Cardiac fibroblast (primary cell): ENCODE results near the gene MACROD2.
"Not testable (repeated sequence)": the region's sequence is repeated elsewhere in the genome, so short reads cannot be mapped to it uniquely, and the experiment has no call there.

Experiments
- DNase-seq, 2 donors: peaks; one replicate each; pipeline versions ENCODE4 v3.0.0 to v3.0.0-alpha.2; 2010; ENCODE audit warnings: low read depth in 2 of 2
- H3K4me3 ChIP-seq, 2 donors: replicated peaks in 1 of 2; 1 replicate in 1 of 2; 2 replicates in 1 of 2; pipeline ENCODE4 v1.5.1; 2011; ENCODE audit warnings: low read depth in 2 of 2, low read length in 2 of 2, mild to moderate bottlenecking in 2 of 2, moderate library complexity in 1 of 2
- CTCF ChIP-seq: IDR thresholded peaks from one replicate; pipeline ENCODE4 v1.5.1; 2011; ENCODE audit warnings: low read depth, mild to moderate bottlenecking, low read length, inconsistent platforms

The MACROD2 gene

GRCh38 chr20:13991311-13991710, 4.0 kb upstream of the MACROD2 start:
- no peak for DNase-seq
- no peak for TF ChIP-seq CTCF
- no peak overlapping the region for H3K4me3 ChIP-seq

DNA sequence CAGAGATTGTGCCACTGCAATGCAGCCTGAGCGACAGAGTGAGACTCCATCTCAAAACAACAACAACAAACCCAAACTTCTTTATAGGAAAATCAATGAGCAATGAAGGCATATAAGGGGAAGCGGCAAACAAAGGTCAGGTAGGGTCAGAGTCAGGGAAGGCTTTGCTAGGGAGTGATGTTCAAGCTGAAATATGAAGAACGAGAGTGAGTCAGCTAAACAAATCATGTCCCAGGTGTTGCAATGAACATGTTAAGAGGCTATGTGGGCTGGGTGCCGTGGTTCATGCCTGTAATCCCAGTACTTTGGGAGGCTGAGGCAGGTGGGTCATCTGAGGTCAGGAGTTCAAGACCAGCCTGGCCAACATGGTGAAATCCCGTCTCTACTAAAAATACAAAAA, 3.4 kb upstream of the MACROD2 start:
- DNase-seq = not testable (repeated sequence)

GRCh38 chr20:13995841-13996240, 525 bp downstream of the MACROD2 start:
- peak overlapping the region; percentile 48 for H3K4me3 ChIP-seq
- no peak for TF ChIP-seq CTCF
- DNase-seq = no peak

More for the DNA sequence above, 3.4 kb upstream of the MACROD2 start:
- H3K4me3 ChIP-seq = not testable (repeated sequence)

DNA sequence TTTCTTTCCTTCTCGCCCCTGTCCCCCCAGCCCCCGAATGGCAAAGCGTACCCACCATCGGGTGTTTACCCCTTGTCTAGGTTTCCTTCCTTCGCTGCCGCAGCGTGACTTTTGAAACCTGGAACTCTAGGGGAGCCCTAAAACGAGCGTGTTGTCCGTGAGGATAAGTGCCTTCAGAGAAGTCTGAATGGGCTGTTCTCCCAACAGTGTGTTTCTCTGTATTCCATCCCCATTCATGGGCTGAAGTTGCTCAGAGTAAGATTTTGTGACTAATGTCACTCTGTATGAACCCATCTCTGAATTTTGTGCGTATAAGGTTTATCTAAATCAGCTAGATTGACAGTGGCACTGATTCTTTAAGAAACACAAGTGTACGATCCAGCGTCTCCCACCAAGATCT, 949 bp downstream of the MACROD2 start:
- H3K4me3 ChIP-seq = no peak overlapping the region
- no peak for TF ChIP-seq CTCF
- DNase-seq = no peak

DNA sequence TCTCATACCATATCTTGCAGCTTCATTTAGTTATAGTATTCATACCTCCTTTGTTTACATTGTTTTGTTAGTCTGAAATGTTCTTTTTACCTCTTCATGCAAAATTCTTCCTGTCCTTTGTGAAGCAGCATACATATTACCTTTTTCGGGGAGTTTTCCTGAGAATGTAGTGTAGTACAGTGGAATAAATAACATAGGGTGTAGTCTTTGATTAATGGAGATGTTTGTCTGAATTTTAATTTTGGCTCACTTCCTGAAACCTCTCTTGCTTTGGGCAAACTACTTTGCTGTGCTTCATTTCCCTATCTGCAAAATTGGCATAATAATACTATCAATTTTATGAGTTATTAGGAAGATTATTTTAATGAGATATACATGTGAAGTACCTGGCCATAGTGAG, 5.6 kb downstream of the MACROD2 start:
- DNase-seq = no peak
- no peak overlapping the region for H3K4me3 ChIP-seq
- no peak for TF ChIP-seq CTCF

DNA sequence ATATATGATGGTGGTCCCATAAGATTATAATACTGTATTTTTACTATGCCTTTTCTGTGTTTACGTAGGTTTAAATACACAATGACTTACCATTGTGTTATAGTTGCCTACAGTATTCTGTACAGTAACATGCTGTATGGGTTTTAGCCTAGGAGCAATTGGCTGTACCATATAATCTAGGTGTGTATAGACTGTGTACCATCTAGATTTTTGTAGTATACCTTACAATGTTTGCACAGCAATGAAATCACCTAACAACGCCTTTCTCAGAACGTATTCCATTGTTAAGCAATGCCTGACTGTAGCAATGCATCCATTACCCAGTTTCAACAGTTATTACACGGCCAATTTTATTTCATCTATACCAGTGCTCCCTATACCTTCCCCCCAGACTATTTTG, 10.7 kb downstream of the MACROD2 start:
- no peak for TF ChIP-seq CTCF
- no peak overlapping the region for H3K4me3 ChIP-seq
- no peak for DNase-seq

- no peak for DNase-seq
- TF ChIP-seq CTCF = no peak
Measured at GRCh38 chr20:14009208-14009607, 13.9 kb downstream of the MACROD2 start.

More at GRCh38 chr20:14009208-14009607, 13.9 kb downstream of the MACROD2 start:
- H3K4me3 ChIP-seq = no peak overlapping the region
